OCI-LY7 (cell line): ENCODE results near the gene R3HDM4. TPM values are rescaled to one million over a fixed set of nuclear protein-coding genes. Genes with fewer than 3 reads are reported as not detected.

ENCODE experiments used
- BruUV-seq: library from RNA; stranded (reverse); fragments of 400-500 nt; replicated peaks from 2 replicates; lab custom pipeline; 2021; lab: Mats Ljungman, UMichigan
- CTCF ChIA-PET: fragments of 300-600 bp; sonication (Branson Sonifier 250); formaldehyde crosslinking; loops from one replicate; lab custom pipeline; 2022; ENCODE audit warnings: antibody characterized with exemption; ENCODE audit not compliant: unreplicated experiment; lab: Charles Lee
- POLR2A ChIA-PET: fragments of 300-600 bp; sonication (Branson Sonifier 250); formaldehyde crosslinking; loops from one replicate; lab custom pipeline; 2022; ENCODE audit warnings: antibody characterized with exemption; lab: Charles Lee
- DNase-seq: peaks from one replicate; pipeline ENCODE4 v3.0.0-alpha.2; 2015; ENCODE audit warnings: low spot score
- H2AFZ ChIP-seq: fragments of 200-600 bp; sonication (generic), shearing (Covaris generic); 2 replicates; pipeline ENCODE4 v1.6.1; 2014; ENCODE audit warnings: mild to moderate bottlenecking, antibody characterized with exemption, low read length, moderate library complexity
- H3K27ac ChIP-seq: fragments of 200-600 bp; sonication (generic); 2 replicates; pipeline ENCODE4 v1.5.1; 2014; ENCODE audit warnings: mixed run types, low read depth, mild to moderate bottlenecking, moderate library complexity, low read length, inconsistent platforms; ENCODE audit not compliant: poor library complexity, severe bottlenecking
- H3K36me3 ChIP-seq: fragments of 200-600 bp; sonication (generic); 2 replicates; pipeline ENCODE4 v1.6.1; 2014; ENCODE audit warnings: mild to moderate bottlenecking, antibody characterized with exemption, low read length, moderate library complexity, mixed read lengths; ENCODE audit not compliant: insufficient read depth
- H3K4me1 ChIP-seq: fragments of 200-600 bp; sonication (generic); 2 replicates; pipeline ENCODE4 v1.5.1; 2014; ENCODE audit warnings: mild to moderate bottlenecking, low read length; ENCODE audit not compliant: insufficient read depth, poor library complexity, severe bottlenecking
- H3K4me2 ChIP-seq: fragments of 200-600 bp; sonication (generic); 2 replicates; pipeline ENCODE4 v1.6.1; 2014; ENCODE audit warnings: mild to moderate bottlenecking, low read length
- H3K4me3 ChIP-seq: fragments of 200-600 bp; sonication (generic); 2 replicates; pipeline ENCODE4 v1.5.1; 2014; ENCODE audit warnings: mild to moderate bottlenecking, low read depth, low read length; ENCODE audit not compliant: poor library complexity, severe bottlenecking
- H3K79me2 ChIP-seq: fragments of 200-600 bp; sonication (generic); 2 replicates; pipeline ENCODE4 v1.6.1; 2016; ENCODE audit warnings: low read depth, mild to moderate bottlenecking, low read length, moderate library complexity, mixed read lengths; ENCODE audit not compliant: insufficient read depth
- H3K9me2 ChIP-seq: fragments of 200-600 bp; sonication (generic); 2 replicates; pipeline ENCODE4 v1.6.1; 2016; ENCODE audit warnings: mild to moderate bottlenecking, low read length, mixed read lengths; ENCODE audit not compliant: insufficient read depth
- H3K9me3 ChIP-seq: fragments of 200-600 bp; sonication (generic); 2 replicates; pipeline ENCODE4 v1.6.1; 2014; ENCODE audit warnings: mild to moderate bottlenecking, mixed run types, low read length, mixed read lengths
- H4K20me1 ChIP-seq: fragments of 200-600 bp; sonication (generic); 2 replicates; pipeline ENCODE4 v1.6.1; 2014; ENCODE audit warnings: mild to moderate bottlenecking, antibody characterized with exemption, low read length, moderate library complexity, mixed read lengths; ENCODE audit not compliant: insufficient read depth
- CTCF ChIP-seq: fragments of 200-600 bp; sonication (generic); conservative IDR thresholded peaks from 2 replicates; pipeline ENCODE4 v1.5.1; 2014; ENCODE audit warnings: mild to moderate bottlenecking, antibody characterized with exemption, low read length, moderate library complexity, mixed read lengths
- EZH2phosphoT487 ChIP-seq: fragments of 200-600 bp; sonication (generic); IDR thresholded peaks from 2 replicates; pipeline ENCODE4 v1.6.1; 2018; ENCODE audit warnings: low read depth, borderline replicate concordance, mild to moderate bottlenecking, mixed run types, antibody characterized with exemption, low read length, moderate library complexity, mixed read lengths
- intact Hi-C: fragments of 100-400 bp; cut with micrococcal nuclease; formaldehyde crosslinking; loops from one replicate; pipeline ENCODE4 v1.10.0; 2022; ENCODE audit not compliant: unreplicated experiment
- total RNA-seq, 2 experiments: library from RNA; depleted of rRNA in 1 of 2; stranded (reverse); fragments of >200 nt in 1 of 2; shearing (Covaris generic) in 1 of 2; gene quantifications; 2 replicates each; pipeline ENCODE4 v1.2.3, GENCODE V29; 2014 to 2022

Gene R3HDM4
- total RNA-seq, 2 experiments from 2014 or later: 43.5 to 64.9 TPM

- H3K4me3 ChIP-seq: no peak overlapping the region
- no peak overlapping the region for H3K27ac ChIP-seq
- CTCF ChIA-PET: no interaction called here
- H3K36me3 ChIP-seq: no peaks in the 10 kb centered on the region
- no peak for TF ChIP-seq CTCF
- no peak for DNase-seq
- intact Hi-C loops: no loop called here
- no peaks in the 10 kb centered on the region for H3K9me3 ChIP-seq
- H3K79me2 ChIP-seq: no peaks in the 10 kb centered on the region
- POLR2A ChIA-PET: no interaction called here
- no peak overlapping the region for H2AFZ ChIP-seq
- H3K9me2 ChIP-seq: no peaks in the 10 kb centered on the region
- H3K4me1 ChIP-seq: peaks cover 24% of the 10 kb centered on the region
- no peaks in the 10 kb centered on the region for H4K20me1 ChIP-seq
- H3K4me2 ChIP-seq: 0 out of 2 replicates have a peak overlapping the region, but pooled peaks have one; percentile 7
- no TSS peak for BruUV-seq
Observed at GRCh38 chr19:954672-955494, 41.9 kb upstream of the R3HDM4 start.

- Histone ChIP-seq H3K27ac (no peak overlapping the region), H3K4me2 (no peak overlapping the region), H4K20me1 (no peaks in the 10 kb centered on the region), H3K4me1 (peaks cover 29% of the 10 kb centered on the region), H3K9me2 (no peaks in the 10 kb centered on the region), H3K36me3 (no peaks in the 10 kb centered on the region), H3K4me3 (no peak overlapping the region), H3K79me2 (no peaks in the 10 kb centered on the region), H2AFZ (no peak overlapping the region), H3K9me3 (no peaks in the 10 kb centered on the region)
- DNase-seq: no peak
- intact Hi-C loops: no loop called here
- TF ChIP-seq CTCF: no peak
- TF ChIP-seq EZH2phosphoT487: no peak
- ChIA-PET CTCF (no interaction called here), POLR2A (no interaction called here)
- no TSS peak for BruUV-seq
Observed at GRCh38 chr19:954272-954671, 41.3 kb upstream of the R3HDM4 start.

- intact Hi-C loops: no loop called here
- Histone ChIP-seq H2AFZ (no peak overlapping the region), H3K27ac (no peak overlapping the region), H3K4me1 (peaks cover 36% of the 10 kb centered on the region), H3K9me2 (no peaks in the 10 kb centered on the region), H3K9me3 (no peaks in the 10 kb centered on the region), H3K4me2 (peak overlapping the region; percentile 67), H4K20me1 (no peaks in the 10 kb centered on the region), H3K36me3 (no peaks in the 10 kb centered on the region), H3K79me2 (no peaks in the 10 kb centered on the region), H3K4me3 (peak overlapping the region; percentile 44)
- BruUV-seq: no TSS peak
- CTCF ChIA-PET: no interaction called here
- POLR2A ChIA-PET: no interaction called here
- no peak for DNase-seq
- no peak for TF ChIP-seq EZH2phosphoT487
- TF ChIP-seq CTCF: no peak
Observed at GRCh38 chr19:953445-954271, 40.6 kb upstream of the R3HDM4 start.
